ENCODE measurements around the gene CLASRP. TPM values are rescaled to one million over a fixed set of nuclear protein-coding genes. Genes with fewer than 3 reads are reported as not detected.

Gene CLASRP
- total and polyA plus RNA-seq, 2 experiments from 2014 or later: 41.7 to 149 TPM

DNA sequence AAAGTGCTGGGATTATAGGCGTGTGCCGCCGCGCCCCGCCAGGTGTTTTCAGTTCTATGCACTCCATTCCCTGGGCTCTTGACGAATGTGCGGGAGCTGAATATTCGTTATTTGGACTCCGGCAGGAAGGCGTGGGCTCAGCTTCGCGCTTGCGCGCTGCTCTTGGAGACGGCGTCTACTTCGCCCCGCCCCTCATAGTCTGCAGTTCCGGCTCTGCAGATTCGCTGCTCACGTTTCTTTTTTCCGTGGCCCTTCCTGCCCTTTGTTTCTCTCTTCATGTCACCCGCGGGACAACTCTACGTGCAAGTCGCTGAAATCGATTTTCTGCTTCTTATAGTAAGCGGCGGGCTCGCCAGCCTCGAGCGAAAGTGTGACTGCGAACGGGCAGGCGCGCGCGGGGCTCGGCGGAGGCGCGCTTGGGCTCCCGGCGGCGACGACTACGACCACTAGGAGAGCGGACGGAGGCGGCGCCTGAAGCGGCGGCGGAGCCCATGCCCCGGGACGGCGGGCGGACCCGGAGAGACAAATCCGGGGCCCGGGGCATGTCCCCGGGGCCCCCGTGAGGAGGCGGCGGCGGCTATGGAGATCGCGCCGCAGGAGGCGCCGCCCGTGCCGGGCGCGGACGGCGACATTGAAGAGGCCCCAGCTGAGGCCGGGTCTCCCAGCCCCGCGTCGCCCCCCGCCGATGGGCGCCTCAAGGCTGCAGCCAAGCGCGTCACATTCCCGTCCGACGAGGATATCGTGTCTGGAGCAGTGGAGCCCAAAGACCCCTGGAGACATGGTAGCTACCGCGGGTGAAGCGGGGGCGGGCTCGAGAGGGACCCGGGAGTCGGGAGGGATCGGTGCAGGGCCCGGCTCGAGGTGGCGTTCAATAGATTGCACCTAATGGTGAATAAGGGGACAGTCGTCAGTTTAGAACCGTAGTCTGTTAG lies 54.2 kb downstream of the CLASRP start, which contains the start of gene PPP1R37:
Gene PPP1R37 (plus strand): TSS at position 433 of the 932 bp plus-strand sequence. CDS start 147 bp downstream, at position 580.
- peak; percentile 98 for DNase-seq (ENCODE audit: low read depth in 1 of 2, low spot score in 1 of 2)
- Histone ChIP-seq H3K27ac (peak within 1 kb of the TSS; percentile 99), H3K4me3 (peak within 1 kb of the TSS; percentile 92), H3K36me3 (no peaks in the 10 kb centered on the region), H3K4me1 (ENCODE audit: low read depth) (peaks cover 13% of the 10 kb centered on the region), H3K9me3 (ENCODE audit: low read depth) (no peaks in the 10 kb centered on the region), H3K27me3 (no peaks in the 10 kb centered on the region)
- TF ChIP-seq, protein P1, sequence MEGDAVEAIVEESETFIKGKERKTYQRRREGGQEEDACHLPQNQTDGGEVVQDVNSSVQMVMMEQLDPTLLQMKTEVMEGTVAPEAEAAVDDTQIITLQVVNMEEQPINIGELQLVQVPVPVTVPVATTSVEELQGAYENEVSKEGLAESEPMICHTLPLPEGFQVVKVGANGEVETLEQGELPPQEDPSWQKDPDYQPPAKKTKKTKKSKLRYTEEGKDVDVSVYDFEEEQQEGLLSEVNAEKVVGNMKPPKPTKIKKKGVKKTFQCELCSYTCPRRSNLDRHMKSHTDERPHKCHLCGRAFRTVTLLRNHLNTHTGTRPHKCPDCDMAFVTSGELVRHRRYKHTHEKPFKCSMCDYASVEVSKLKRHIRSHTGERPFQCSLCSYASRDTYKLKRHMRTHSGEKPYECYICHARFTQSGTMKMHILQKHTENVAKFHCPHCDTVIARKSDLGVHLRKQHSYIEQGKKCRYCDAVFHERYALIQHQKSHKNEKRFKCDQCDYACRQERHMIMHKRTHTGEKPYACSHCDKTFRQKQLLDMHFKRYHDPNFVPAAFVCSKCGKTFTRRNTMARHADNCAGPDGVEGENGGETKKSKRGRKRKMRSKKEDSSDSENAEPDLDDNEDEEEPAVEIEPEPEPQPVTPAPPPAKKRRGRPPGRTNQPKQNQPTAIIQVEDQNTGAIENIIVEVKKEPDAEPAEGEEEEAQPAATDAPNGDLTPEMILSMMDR (IDR thresholded peaks at IDR 0.05; ENCODE audit: low read depth, low read length): peak; percentile 24

DNA sequence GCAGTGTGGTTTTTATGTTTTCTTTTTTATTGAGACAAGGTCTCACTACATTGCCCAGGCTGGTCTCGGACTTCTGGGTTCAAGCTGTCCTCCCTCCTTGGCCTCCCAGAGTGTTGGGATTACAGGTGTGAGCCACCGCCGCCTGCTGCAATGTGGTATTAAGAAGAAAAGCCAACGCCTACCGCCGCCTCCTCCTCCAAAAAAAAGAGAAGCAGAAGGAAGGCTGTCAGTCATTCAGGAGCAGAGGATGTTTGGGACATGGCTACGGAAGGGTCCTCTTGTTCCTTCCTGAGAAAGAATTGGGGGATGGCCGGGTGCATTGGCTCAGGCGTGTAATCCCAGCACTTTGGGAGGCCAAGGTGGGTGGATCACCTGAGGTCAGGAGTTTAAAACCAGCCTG lies 55.3 kb downstream of the CLASRP start:
- Histone ChIP-seq H3K4me1 (ENCODE audit: low read depth) (peaks cover 18% of the 10 kb centered on the region), H3K27me3 (no peaks in the 10 kb centered on the region), H3K27ac (no peak overlapping the region), H3K4me3 (peak overlapping the region; percentile 92), H3K36me3 (no peaks in the 10 kb centered on the region), H3K9me3 (ENCODE audit: low read depth) (no peaks in the 10 kb centered on the region)
- TF ChIP-seq, protein P1 (IDR thresholded peaks at IDR 0.05; ENCODE audit: low read depth, low read length): no peak
- DNase-seq (ENCODE audit: low read depth in 1 of 2, low spot score in 1 of 2): no peak

DNA sequence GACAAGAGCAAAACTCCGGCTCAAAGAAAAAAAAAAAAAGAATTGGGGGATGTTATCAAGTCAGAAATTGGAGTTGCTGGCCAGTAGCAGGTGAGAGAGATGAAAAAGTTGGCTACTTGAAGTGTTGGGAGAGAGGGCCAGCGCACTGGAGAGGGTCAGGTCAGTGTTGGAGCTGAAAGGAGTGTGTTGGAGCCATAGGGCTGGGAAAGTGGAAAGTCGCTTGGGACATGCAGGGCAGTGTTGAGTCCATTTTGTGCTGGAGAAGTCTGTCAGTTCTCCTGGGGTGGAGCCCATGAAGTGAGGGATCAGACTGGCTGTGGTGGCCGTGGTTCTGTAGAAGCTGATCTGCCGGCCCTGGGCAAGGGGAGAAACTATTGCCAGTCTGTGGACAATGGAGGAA lies 55.9 kb downstream of the CLASRP start:
- H3K4me3 ChIP-seq: no peak overlapping the region
- H3K4me1 ChIP-seq (ENCODE audit: low read depth): peaks cover 19% of the 10 kb centered on the region
- H3K27me3 ChIP-seq: no peaks in the 10 kb centered on the region
- H3K9me3 ChIP-seq (ENCODE audit: low read depth): no peaks in the 10 kb centered on the region
- TF ChIP-seq, protein P1 (IDR thresholded peaks at IDR 0.05; ENCODE audit: low read depth, low read length): no peak
- no peak overlapping the region for H3K27ac ChIP-seq
- no peaks in the 10 kb centered on the region for H3K36me3 ChIP-seq
- no peak for DNase-seq (ENCODE audit: low read depth in 1 of 2, low spot score in 1 of 2)

DNA sequence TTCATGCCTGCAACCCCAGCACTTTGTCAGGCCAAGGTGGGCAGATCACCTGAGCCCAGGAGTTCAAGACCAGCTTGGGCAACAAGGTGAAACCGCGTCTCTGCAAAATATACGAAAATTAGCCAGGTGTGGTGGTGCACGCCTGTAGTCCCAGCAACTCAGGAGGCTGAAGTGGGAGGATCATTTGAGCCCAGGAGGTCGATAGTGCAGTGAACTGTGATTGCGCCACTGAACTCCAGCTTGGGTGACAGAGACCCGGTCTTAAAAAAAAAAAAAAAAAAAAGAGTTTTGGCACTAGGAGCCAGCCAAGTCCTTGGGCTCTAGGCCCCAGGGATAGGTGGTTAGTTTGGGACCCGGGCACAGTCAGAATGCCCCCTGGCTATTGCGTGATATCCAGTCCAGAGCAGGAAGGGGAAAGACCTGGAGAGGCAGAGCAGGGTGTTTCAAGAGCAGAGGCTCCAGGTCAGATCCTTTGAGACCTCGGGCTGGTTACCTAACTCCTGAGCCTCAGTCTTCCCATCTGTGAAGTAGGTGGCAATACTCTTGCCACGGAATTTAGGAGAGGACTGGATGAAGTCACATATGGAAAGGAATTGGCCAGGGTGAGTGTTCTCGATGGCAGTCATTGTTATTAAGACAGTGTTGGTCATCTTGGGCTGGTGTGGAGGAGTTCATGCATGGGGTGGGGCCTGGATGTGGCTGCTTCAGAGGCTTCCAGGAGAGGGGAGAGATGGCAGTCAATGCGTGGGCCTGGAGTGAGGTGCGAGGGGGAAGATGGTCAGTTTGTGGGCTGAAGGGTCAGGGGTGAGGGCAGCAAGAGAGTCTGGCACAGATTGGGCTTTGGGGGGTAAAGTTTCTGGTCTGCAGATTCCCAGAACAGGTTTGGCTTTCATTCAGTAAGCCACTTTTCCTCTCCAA lies 56.9 kb downstream of the CLASRP start:
- no peak for DNase-seq (ENCODE audit: low read depth in 1 of 2, low spot score in 1 of 2)
- Histone ChIP-seq H3K4me3 (no peak overlapping the region), H3K4me1 (ENCODE audit: low read depth) (peaks cover 23% of the 10 kb centered on the region)

DNA sequence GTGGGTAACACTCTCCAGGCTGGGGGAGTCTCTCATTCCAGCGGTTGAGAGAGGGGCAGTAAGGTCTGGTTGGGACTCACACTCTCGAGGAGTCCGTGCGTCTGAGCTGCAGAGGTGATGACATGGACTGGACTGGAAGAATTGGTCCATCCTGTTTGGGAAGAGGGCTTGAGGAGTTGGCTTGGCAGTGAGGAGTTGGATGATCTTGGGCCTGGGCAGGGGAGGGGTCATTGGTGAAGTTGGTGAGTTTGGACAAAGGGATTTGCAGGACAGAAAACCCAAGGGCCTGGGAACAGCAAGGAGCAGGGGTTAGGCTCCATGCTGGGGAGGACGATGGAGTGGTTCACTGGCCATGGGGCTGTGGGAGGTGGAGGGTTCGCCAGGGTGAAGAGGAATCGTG lies 57.9 kb downstream of the CLASRP start:
- Histone ChIP-seq H3K36me3 (no peaks in the 10 kb centered on the region), H3K4me1 (ENCODE audit: low read depth) (peaks cover 23% of the 10 kb centered on the region), H3K9me3 (ENCODE audit: low read depth) (no peaks in the 10 kb centered on the region), H3K4me3 (no peak overlapping the region), H3K27ac (no peak overlapping the region), H3K27me3 (no peaks in the 10 kb centered on the region)
- DNase-seq (ENCODE audit: low read depth in 1 of 2, low spot score in 1 of 2): no peak
- TF ChIP-seq, protein P1 (IDR thresholded peaks at IDR 0.05; ENCODE audit: low read depth, low read length): no peak

More for the DNA sequence above, 56.9 kb downstream of the CLASRP start:
- TF ChIP-seq, protein P1 (IDR thresholded peaks at IDR 0.05; ENCODE audit: low read depth, low read length): no peak
- Histone ChIP-seq H3K36me3 (no peaks in the 10 kb centered on the region), H3K27ac (no peak overlapping the region), H3K9me3 (ENCODE audit: low read depth) (no peaks in the 10 kb centered on the region), H3K27me3 (no peaks in the 10 kb centered on the region)
